Mesendoderm (in vitro differentiated cells): Measurements from ENCODE around the gene CRACDL.

Experiments used
- DNase-seq: peaks from one replicate; pipeline ENCODE4 v3.0.0; 2013
- H2AK5ac ChIP-seq: 2 replicates; pipeline ENCODE4 v1.6.1; 2013; ENCODE audit warnings: low read length, inconsistent platforms
- H2BK120ac ChIP-seq: 2 replicates; pipeline ENCODE4 v1.6.1; 2013; ENCODE audit warnings: low read depth, mild to moderate bottlenecking, low read length, moderate library complexity, mixed read lengths
- H2BK15ac ChIP-seq: replicated peaks from 2 replicates; pipeline ENCODE4 v1.6.1; 2013; ENCODE audit warnings: low read depth, mild to moderate bottlenecking, moderate library complexity
- H2BK5ac ChIP-seq: 2 replicates; pipeline ENCODE4 v1.6.1; 2013; ENCODE audit warnings: low read length, inconsistent platforms
- H3K18ac ChIP-seq: 2 replicates; pipeline ENCODE4 v1.6.1; 2013; ENCODE audit warnings: mild to moderate bottlenecking, low read length, mixed read lengths
- H3K23ac ChIP-seq: one replicate; pipeline ENCODE4 v1.6.1; 2013; ENCODE audit warnings: low read length
- H3K27ac ChIP-seq: 2 replicates; pipeline ENCODE4 v1.5.1; 2013; ENCODE audit warnings: low read depth, mild to moderate bottlenecking, inconsistent platforms, low read length, moderate library complexity
- H3K27me3 ChIP-seq: 2 replicates; pipeline ENCODE4 v1.6.1; 2013; ENCODE audit warnings: low read length, control low read depth, mild to moderate bottlenecking, inconsistent platforms; ENCODE audit not compliant: insufficient read depth, poor library complexity
- H3K36me3 ChIP-seq: 2 replicates; pipeline ENCODE4 v1.6.1; 2013; ENCODE audit warnings: low read length, inconsistent platforms; ENCODE audit not compliant: control insufficient read depth, insufficient read depth
- H3K4ac ChIP-seq: one replicate; pipeline ENCODE4 v1.6.1; 2013; ENCODE audit warnings: low read depth, mild to moderate bottlenecking, low read length, moderate library complexity
- H3K4me1 ChIP-seq: 2 replicates; pipeline ENCODE4 v1.6.1; 2013; ENCODE audit warnings: low read depth, low read length, inconsistent platforms; ENCODE audit not compliant: control insufficient read depth
- H3K4me2 ChIP-seq: 2 replicates; pipeline ENCODE4 v1.6.1; 2013; ENCODE audit warnings: low read length
- H3K4me3 ChIP-seq: 2 replicates; pipeline ENCODE4 v1.5.1; 2013; ENCODE audit warnings: mild to moderate bottlenecking, low read length
- H3K56ac ChIP-seq: one replicate; pipeline ENCODE4 v1.6.1; 2013; ENCODE audit warnings: low read length
- H3K79me1 ChIP-seq: 2 replicates; pipeline ENCODE4 v1.6.1; 2013; ENCODE audit warnings: low read length, inconsistent platforms
- H3K79me2 ChIP-seq: 2 replicates; pipeline ENCODE4 v1.6.1; 2013; ENCODE audit warnings: mild to moderate bottlenecking, low read length; ENCODE audit not compliant: control insufficient read depth, insufficient read depth
- H3K9ac ChIP-seq: 2 replicates; pipeline ENCODE4 v1.6.1; 2013; ENCODE audit warnings: low read length, inconsistent platforms
- H4K5ac ChIP-seq: one replicate; pipeline ENCODE4 v1.6.1; 2013; ENCODE audit warnings: low read length
- H4K8ac ChIP-seq: one replicate; pipeline ENCODE4 v1.6.1; 2013; ENCODE audit warnings: low read depth, mild to moderate bottlenecking, control low read depth, low read length, moderate library complexity
- WGBS: extraction: QIAGEN DNeasy Blood & Tissue Kit; methylation state at CpG from one replicate; pipeline ENCODE4 v1.1.7; 2013; ENCODE audit warnings: low lambda C conversion rate, missing lambda C conversion rate; ENCODE audit not compliant: insufficient coverage; ENCODE audit errors: extremely low coverage; 5-methylcytosine and 5-hydroxymethylcytosine counted together

The CRACDL gene

GRCh38 chr2:98870516-98871158 is 65.4 kb downstream of the CRACDL start:
- Histone ChIP-seq H3K27ac (no peak overlapping the region), H3K4me1 (no peaks in the 10 kb centered on the region), H3K56ac (no peak overlapping the region), H3K27me3 (no peaks in the 10 kb centered on the region), H3K79me1 (no peaks in the 10 kb centered on the region), H3K18ac (no peak overlapping the region), H2BK5ac (no peak overlapping the region), H2BK15ac (no peak overlapping the region), H3K36me3 (no peaks in the 10 kb centered on the region), H3K23ac (no peak overlapping the region), H4K8ac (no peak overlapping the region), H3K4me3 (no peak overlapping the region), H2AK5ac (no peak overlapping the region), H3K4ac (no peak overlapping the region), H3K4me2 (no peak overlapping the region), H3K9ac (no peak overlapping the region), H3K79me2 (no peaks in the 10 kb centered on the region), H4K5ac (no peak overlapping the region), H2BK120ac (no peak overlapping the region)
- no CpG with 5 or more reads among the region's 15 CpGs for WGBS
- peak; percentile 14 for DNase-seq

GRCh38 chr2:98869870-98870269 is 66.2 kb downstream of the CRACDL start:
- H2BK120ac ChIP-seq: no peak overlapping the region
- no peak overlapping the region for H3K4ac ChIP-seq
- H3K4me3 ChIP-seq: no peak overlapping the region
- no peak overlapping the region for H3K9ac ChIP-seq
- H3K27ac ChIP-seq: no peak overlapping the region
- H3K4me2 ChIP-seq: no peak overlapping the region
- H3K79me1 ChIP-seq: no peaks in the 10 kb centered on the region
- no peak overlapping the region for H2AK5ac ChIP-seq
- no peaks in the 10 kb centered on the region for H3K4me1 ChIP-seq
- no peak overlapping the region for H2BK15ac ChIP-seq
- no peak overlapping the region for H4K5ac ChIP-seq
- no peak overlapping the region for H3K23ac ChIP-seq
- no peaks in the 10 kb centered on the region for H3K79me2 ChIP-seq
- H3K27me3 ChIP-seq: no peaks in the 10 kb centered on the region
- no peak overlapping the region for H3K18ac ChIP-seq
- no peak for DNase-seq
- no CpG with 5 or more reads among the region's 4 CpGs for WGBS
- no peak overlapping the region for H3K56ac ChIP-seq
- H3K36me3 ChIP-seq: no peaks in the 10 kb centered on the region
- no peak overlapping the region for H2BK5ac ChIP-seq
- no peak overlapping the region for H4K8ac ChIP-seq

- no peak overlapping the region for H3K4me2 ChIP-seq
- no peak overlapping the region for H3K9ac ChIP-seq
- H3K23ac ChIP-seq: no peak overlapping the region
- H3K18ac ChIP-seq: no peak overlapping the region
- peak; percentile 74 for DNase-seq
- no peak overlapping the region for H3K56ac ChIP-seq
- no peaks in the 10 kb centered on the region for H3K79me2 ChIP-seq
- no peaks in the 10 kb centered on the region for H3K36me3 ChIP-seq
- H2BK120ac ChIP-seq: no peak overlapping the region
- no peak overlapping the region for H2BK5ac ChIP-seq
- no peak overlapping the region for H3K4me3 ChIP-seq
- no peak overlapping the region for H4K5ac ChIP-seq
- no peaks in the 10 kb centered on the region for H3K27me3 ChIP-seq
- no peak overlapping the region for H3K27ac ChIP-seq
- no CpG with 5 or more reads among the region's 10 CpGs for WGBS
- H3K4me1 ChIP-seq: no peaks in the 10 kb centered on the region
- no peak overlapping the region for H4K8ac ChIP-seq
- no peak overlapping the region for H2BK15ac ChIP-seq
- no peak overlapping the region for H3K4ac ChIP-seq
- no peak overlapping the region for H2AK5ac ChIP-seq
- no peaks in the 10 kb centered on the region for H3K79me1 ChIP-seq
These were observed 66.8 kb downstream of the CRACDL start for GRCh38 chr2:98869272-98869641.

GRCh38 chr2:98868548-98869271 is 67.3 kb downstream of the CRACDL start:
- Histone ChIP-seq H3K9ac (no peak overlapping the region), H4K5ac (no peak overlapping the region), H2BK5ac (no peak overlapping the region), H2AK5ac (no peak overlapping the region), H3K4me1 (no peaks in the 10 kb centered on the region), H3K79me2 (no peaks in the 10 kb centered on the region), H3K27ac (no peak overlapping the region), H3K4me2 (no peak overlapping the region), H3K18ac (no peak overlapping the region), H3K36me3 (no peaks in the 10 kb centered on the region), H3K56ac (no peak overlapping the region), H3K27me3 (no peaks in the 10 kb centered on the region), H3K23ac (no peak overlapping the region), H2BK120ac (no peak overlapping the region), H2BK15ac (no peak overlapping the region), H3K4ac (no peak overlapping the region), H3K4me3 (no peak overlapping the region), H4K8ac (no peak overlapping the region), H3K79me1 (no peaks in the 10 kb centered on the region)
- no CpG with 5 or more reads among the region's 10 CpGs for WGBS
- DNase-seq: no peak

GRCh38 chr2:98867539-98868309 is 68.3 kb downstream of the CRACDL start:
- no peak overlapping the region for H3K4me2 ChIP-seq
- no peak overlapping the region for H3K9ac ChIP-seq
- H3K4me3 ChIP-seq: no peak overlapping the region
- H3K79me2 ChIP-seq: no peaks in the 10 kb centered on the region
- no peak overlapping the region for H4K5ac ChIP-seq
- H3K36me3 ChIP-seq: no peaks in the 10 kb centered on the region
- no peak overlapping the region for H2AK5ac ChIP-seq
- no peaks in the 10 kb centered on the region for H3K4me1 ChIP-seq
- H2BK15ac ChIP-seq: no peak overlapping the region
- no peak overlapping the region for H2BK5ac ChIP-seq
- no peak overlapping the region for H3K27ac ChIP-seq
- no peak overlapping the region for H3K18ac ChIP-seq
- no peak for DNase-seq
- no peak overlapping the region for H3K23ac ChIP-seq
- H3K56ac ChIP-seq: no peak overlapping the region
- WGBS: no CpG with 5 or more reads among the region's 7 CpGs
- no peak overlapping the region for H3K4ac ChIP-seq
- no peaks in the 10 kb centered on the region for H3K27me3 ChIP-seq
- H2BK120ac ChIP-seq: no peak overlapping the region
- H4K8ac ChIP-seq: no peak overlapping the region
- no peaks in the 10 kb centered on the region for H3K79me1 ChIP-seq
